Heart left ventricle (tissue), 16 donors: ENCODE data around the gene AJAP1. TPM values are rescaled to one million over a fixed set of nuclear protein-coding genes. Genes with fewer than 3 reads are reported as not detected.

Experiments
- ATAC-seq, 4 donors: fragments of 200-7000 bp; cut with Tn5 transposase; one replicate each; pipeline ENCODE4 v1.9.1; 2020 to 2022; ENCODE audit warnings: moderate library complexity in 4 of 4, mild to moderate bottlenecking in 3 of 4, moderate number of reproducible peaks in 1 of 4
- DNase-seq, 5 donors: peaks; one replicate each; pipeline ENCODE4 v3.0.0-alpha.2; 2020
- H3K27ac ChIP-seq, 12 donors: fragments of 200-600 bp; sonication (generic) in 4 of 12; one replicate each; pipeline versions ENCODE4 v1.5.0 to v1.8.0; 2016 to 2022; ENCODE audit warnings: mild to moderate bottlenecking in 2 of 12
- H3K27me3 ChIP-seq, 9 donors: fragments of 200-600 bp; sonication (generic) in 2 of 9; one replicate each; pipeline versions ENCODE4 v1.5.1 to v1.8.0; 2016 to 2022; ENCODE audit warnings: mild to moderate bottlenecking in 3 of 9
- H3K36me3 ChIP-seq, 9 donors: fragments of 200-600 bp; sonication (generic) in 2 of 9; one replicate each; pipeline versions ENCODE4 v1.5.0 to v1.8.0; 2018 to 2022; ENCODE audit warnings: mild to moderate bottlenecking in 2 of 9
- H3K4me1 ChIP-seq, 12 donors: fragments of 200-600 bp; sonication (generic) in 4 of 12; one replicate each; pipeline versions ENCODE4 v1.5.0 to v1.8.0; 2016 to 2022; ENCODE audit warnings: mild to moderate bottlenecking in 3 of 12
- H3K4me3 ChIP-seq, 12 donors: fragments of 200-600 bp; sonication (generic) in 4 of 12; one replicate each; pipeline versions ENCODE4 v1.5.0 to v1.8.0; 2017 to 2022; ENCODE audit warnings: mild to moderate bottlenecking in 9 of 12, moderate library complexity in 4 of 12
- H3K9me3 ChIP-seq, 12 donors: fragments of 200-600 bp; sonication (generic) in 4 of 12; one replicate each; pipeline versions ENCODE4 v1.5.0 to v1.8.0; 2016 to 2022; ENCODE audit warnings: mild to moderate bottlenecking in 1 of 12
- CTCF ChIP-seq, 12 donors: fragments of 200-600 bp; sonication (generic) in 4 of 12; IDR thresholded peaks; one replicate each; pipeline versions ENCODE4 v1.5.0 to v1.8.0; 2018 to 2022; ENCODE audit warnings: antibody characterized with exemption in 12 of 12, mild to moderate bottlenecking in 5 of 12
- POLR2A ChIP-seq, 2 donors: fragments of 450-650 bp; IDR thresholded peaks; one replicate each; pipeline ENCODE4 v1.6.1; 2017; ENCODE audit warnings: antibody characterized with exemption in 2 of 2, mild to moderate bottlenecking in 2 of 2, moderate library complexity in 2 of 2
- whole genome bisulfite sequencing, 4 donors: extraction: QIAGEN DNeasy Blood & Tissue Kit in 2 of 4; methylation state at CpG; one replicate each; pipeline versions ENCODE4 v1.1.5 to v1.1.7; 2013 to 2018; 5-methylcytosine and 5-hydroxymethylcytosine counted together
- intact Hi-C, 10 donors: fragments of 100-400 bp; cut with DNase I; formaldehyde crosslinking; loops; one replicate each; pipeline versions ENCODE4 v1.11.1 to v1.14.2; 2022
- polyA plus RNA-seq, 2 donors: library from polyadenylated mRNA; stranded (reverse); fragments of 200-250 nt; gene quantifications; one replicate each; pipeline ENCODE4 v1.2.3, GENCODE V29; 2013
- total RNA-seq, 9 donors: library from RNA; depleted of rRNA in 2 of 9; stranded (reverse); fragments of >200 nt in 2 of 9; fragmentation: NEBNext Ultra II Directional in 3 of 9; extraction: Animal tissue kit (Norgen Biotek cat#: 25700) in 3 of 9; gene quantifications; one replicate each; pipeline versions ENCODE4 v1.1.0 to v1.2.4, GENCODE V29; 2016 to 2023
- donor health status: ischemic (EF 13 %, LVEDD 7.1; RV severe dilation, severe dysfunction).
- donor health status: healthy with polysubstance abuse.
- donor health status: DM: no; HTN: yes; CAD: no.
- donor health status: DM: no; HTN: no; CAD: no.
- donor health status: ischemic (EF 25% LVEDD 6.9; RV normal size, moderate dysfunction).
- donor health status: ischemic (EF 25% LVEDD 5.7; RV mildly dilated, moderate dysfunction).
- donor health status: healthy.
- donor health status: DM: yes; HTN: yes; CAD: no.
- donor health status: ischemic (EF 35%, LVEDD 5.7; RV mildly dilated, moderate dysfunction).
- donor health status: nonischemic (EF 11% LVEDD 7.7; RV severe dilation, severe dysfunction).
- donor health status: DM: yes; HTN: yes; CAD: no.
- donor health status: PGD.
- donor health status: ischemic (EF 29% LVEDD 5.4; RV normal size, mild dysfunction).
- donor health status: nonischemic (EF 23%, LVEDD 6.1; RV moderate dilation, normal function).

AJAP1 gene
- total and polyA plus RNA-seq, 11 donors = 0.01 to 0.67 (median 0.07) TPM; not detected in 2

- TF ChIP-seq CTCF (IDR thresholded peaks at IDR 0.05) = no peak
- TF ChIP-seq POLR2A (IDR thresholded peaks at IDR 0.05) = no peak
- intact Hi-C loops = no loop called here
These were observed 18.2 kb upstream of the AJAP1 start for GRCh38 chr1:4636186-4636585.

DNA sequence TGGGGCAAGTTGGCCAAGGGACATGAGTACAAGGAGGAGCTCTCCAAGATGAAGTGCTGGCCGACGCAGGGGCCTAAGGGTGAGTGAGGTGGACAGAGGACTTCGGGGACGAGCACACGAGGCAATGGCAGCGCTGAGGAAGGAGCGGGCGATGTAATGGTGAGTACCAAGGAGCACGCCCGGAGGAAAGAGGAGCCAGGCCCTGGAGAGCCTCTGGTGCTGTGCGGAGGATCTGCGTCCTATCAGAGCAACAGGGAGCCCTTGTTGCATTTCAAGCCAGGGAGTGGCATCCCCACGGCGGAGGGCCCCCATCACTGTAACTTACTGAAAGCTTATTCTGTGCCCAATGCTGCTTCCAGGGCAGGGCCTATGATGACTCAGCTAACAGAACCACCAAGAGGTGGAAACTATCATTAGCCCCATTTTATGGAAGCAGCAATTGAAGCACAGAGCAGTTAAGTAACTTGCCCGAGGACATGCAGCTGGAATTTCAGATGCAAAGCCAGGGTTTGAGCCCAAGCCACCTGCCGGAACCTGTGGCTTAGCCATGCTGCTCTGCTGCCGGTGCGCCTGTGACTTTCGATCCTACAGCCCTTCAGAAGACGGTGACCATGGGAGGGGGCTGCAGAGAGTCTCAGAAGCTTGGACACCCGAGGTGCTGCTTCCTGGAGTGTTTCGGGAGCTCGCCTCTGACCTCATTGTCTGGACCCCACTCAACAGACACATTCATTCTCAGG is 17.6 kb upstream of the AJAP1 start:
- Histone ChIP-seq H3K4me1 (no peaks in the 10 kb centered on the region), H3K27me3 (peaks cover 0 to 16% (median 0%) of the 10 kb centered on the region in 9 donors), H3K4me3 (no peak overlapping the region), H3K36me3 (no peaks in the 10 kb centered on the region), H3K9me3 (no peaks in the 10 kb centered on the region), H3K27ac (no peak overlapping the region)
- TF ChIP-seq POLR2A (IDR thresholded peaks at IDR 0.05) = no peak
- TF ChIP-seq CTCF (IDR thresholded peaks at IDR 0.05) = no peak
- ATAC-seq (no peak), DNase-seq (no peak)
- WGBS, 4 donors = 83 to 88% (median 86%) methylated on average over 17 to 23 of the region's 23 CpGs
- intact Hi-C loops = no loop called here

More at GRCh38 chr1:4636186-4636585, 18.2 kb upstream of the AJAP1 start:
- DNase-seq (no peak), ATAC-seq (no peak)
- Histone ChIP-seq H3K27me3 (peaks cover 0 to 21% (median 0%) of the 10 kb centered on the region in 9 donors), H3K9me3 (no peaks in the 10 kb centered on the region), H3K4me3 (no peak overlapping the region), H3K4me1 (no peaks in the 10 kb centered on the region), H3K36me3 (no peaks in the 10 kb centered on the region), H3K27ac (no peak overlapping the region)
- WGBS, 4 donors = 83 to 90% (median 87%) methylated on average over 8 of the region's 8 CpGs

DNA sequence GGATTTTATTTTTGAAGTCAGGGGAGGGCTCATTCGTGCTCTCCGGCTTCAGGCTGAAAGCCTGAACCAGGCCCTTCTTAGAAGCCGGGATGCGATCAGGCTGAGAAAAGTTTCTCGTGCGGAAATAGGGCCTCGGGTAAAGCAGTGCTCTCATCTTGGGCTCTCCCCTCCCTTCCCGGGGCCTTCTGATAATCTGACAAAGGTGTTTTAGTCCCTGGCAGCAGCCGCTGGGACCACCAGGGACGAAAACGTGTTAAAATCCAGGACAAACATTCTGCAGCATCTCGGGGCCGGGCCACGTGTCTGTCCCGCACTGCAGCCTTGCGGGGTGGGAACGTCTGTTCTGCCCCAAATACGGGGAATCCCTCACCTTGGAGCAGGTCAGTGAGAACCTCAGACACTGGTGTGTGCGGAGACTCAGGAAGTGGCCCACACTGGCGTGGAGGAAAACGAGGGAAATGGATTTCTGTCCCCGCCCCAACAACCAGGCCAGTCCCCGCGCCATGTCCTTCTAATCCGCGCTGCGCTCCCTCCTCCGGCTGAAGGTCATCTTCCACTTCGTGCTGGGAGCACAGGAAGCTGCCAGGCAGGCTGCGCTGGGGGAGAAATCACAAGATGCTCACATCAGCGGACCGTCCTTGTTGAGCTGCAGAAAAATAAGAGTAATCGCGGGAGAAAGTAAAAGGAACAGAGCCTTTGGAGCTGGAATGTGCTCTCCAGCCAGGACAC is 16.6 kb upstream of the AJAP1 start:
- TF ChIP-seq CTCF (IDR thresholded peaks at IDR 0.05) (no peak), POLR2A (IDR thresholded peaks at IDR 0.05) (no peak)
- no peaks in the 10 kb centered on the region for H3K36me3 ChIP-seq
- H3K27ac ChIP-seq = no peak overlapping the region
- peak in 1 of 4 donors; percentile 24 for ATAC-seq
- H3K27me3 ChIP-seq = peaks cover 0 to 16% (median 0%) of the 10 kb centered on the region in 9 donors
- no peaks in the 10 kb centered on the region for H3K9me3 ChIP-seq
- H3K4me3 ChIP-seq = no peak overlapping the region
- no peaks in the 10 kb centered on the region for H3K4me1 ChIP-seq
- no peak for DNase-seq
- 45 to 59% (median 48%) methylated on average over 27 to 34 of the region's 34 CpGs for WGBS, 4 donors
- intact Hi-C loops = no loop called here

DNA sequence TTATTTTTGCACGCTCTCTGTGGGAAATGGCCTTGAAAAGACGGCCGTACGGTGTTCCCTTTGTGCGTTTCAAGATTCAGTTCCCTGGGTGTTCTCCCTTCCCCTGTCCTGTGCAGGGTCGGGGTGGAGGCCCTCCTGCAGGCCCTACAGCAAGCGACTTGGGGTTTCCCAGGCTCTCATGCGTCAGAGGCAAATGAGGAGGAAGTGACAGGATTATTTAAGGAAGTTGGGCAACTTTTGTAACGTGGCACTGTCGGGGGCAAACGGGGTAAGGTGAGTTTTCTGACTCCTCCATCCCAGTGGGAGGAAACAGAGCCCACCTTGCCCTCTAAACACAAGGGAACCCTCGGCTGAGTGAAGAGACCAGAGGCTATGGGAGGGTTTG is 16.1 kb upstream of the AJAP1 start:
- intact Hi-C loops = no loop called here
- Histone ChIP-seq H3K27me3 (peaks cover 0 to 16% (median 0%) of the 10 kb centered on the region in 9 donors), H3K4me1 (no peaks in the 10 kb centered on the region), H3K9me3 (no peaks in the 10 kb centered on the region), H3K27ac (no peak overlapping the region), H3K36me3 (no peaks in the 10 kb centered on the region), H3K4me3 (no peak overlapping the region)
- no peak for TF ChIP-seq POLR2A (IDR thresholded peaks at IDR 0.05)
- TF ChIP-seq CTCF (IDR thresholded peaks at IDR 0.05) = no peak
- WGBS, 4 donors = 42 to 53% (median 45%) methylated on average over 12 of the region's 12 CpGs
- ATAC-seq (peak in 1 of 4 donors; percentile 34), DNase-seq (peak in 1 of 5 donors; percentile 17)
